Stomach (tissue), 4 donors: Measurements from ENCODE around the gene OSBPL2.

ENCODE experiments used
- EP300 ChIP-seq: sonication (generic); formaldehyde crosslinking; IDR thresholded peaks from one replicate; pipeline ENCODE4 v1.6.1; 2017; ENCODE audit warnings: antibody characterized with exemption
- POLR2A ChIP-seq, 4 donors: fragments of 450-650 bp; IDR thresholded peaks; one replicate each; pipeline ENCODE4 v1.6.1; 2016; ENCODE audit warnings: antibody characterized with exemption in 4 of 4, control low read depth in 2 of 4, mild to moderate bottlenecking in 1 of 4, moderate library complexity in 1 of 4
- TF ChIP-seq, protein P1 (sequence below), 7 experiments: fragments of 450-650 bp in 4 of 7; fragments of 200-600 bp in 3 of 7; sonication (generic) in 3 of 7; IDR thresholded peaks; one replicate each; pipeline ENCODE4 v1.5.1; 2016 to 2019; ENCODE audit warnings: antibody characterized with exemption in 7 of 7, control low read depth in 2 of 7, mild to moderate bottlenecking in 1 of 7

DNA sequence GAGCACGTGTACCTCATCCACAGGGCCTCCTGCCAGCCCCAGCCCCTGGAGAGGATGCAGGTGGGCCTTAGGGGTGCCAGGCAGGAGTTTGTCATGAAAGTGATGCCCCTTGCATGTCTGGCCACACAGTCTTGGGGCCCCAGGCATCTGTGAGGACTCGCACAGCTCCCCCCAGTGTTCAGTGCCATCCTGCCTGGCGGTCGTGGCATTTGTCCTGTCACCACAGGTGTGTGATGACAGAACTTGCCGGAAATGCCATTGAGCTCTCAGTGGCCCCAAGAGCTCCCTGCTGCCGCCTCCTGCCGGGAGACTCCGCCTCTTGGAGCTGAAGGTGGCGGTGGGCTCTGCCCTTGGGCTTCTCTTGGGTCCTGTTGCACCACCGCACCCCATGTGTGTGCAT, 33.9 kb downstream of the OSBPL2 start:
- no peak for TF ChIP-seq POLR2A (IDR thresholded peaks at IDR 0.05)
- TF ChIP-seq, protein P1, sequence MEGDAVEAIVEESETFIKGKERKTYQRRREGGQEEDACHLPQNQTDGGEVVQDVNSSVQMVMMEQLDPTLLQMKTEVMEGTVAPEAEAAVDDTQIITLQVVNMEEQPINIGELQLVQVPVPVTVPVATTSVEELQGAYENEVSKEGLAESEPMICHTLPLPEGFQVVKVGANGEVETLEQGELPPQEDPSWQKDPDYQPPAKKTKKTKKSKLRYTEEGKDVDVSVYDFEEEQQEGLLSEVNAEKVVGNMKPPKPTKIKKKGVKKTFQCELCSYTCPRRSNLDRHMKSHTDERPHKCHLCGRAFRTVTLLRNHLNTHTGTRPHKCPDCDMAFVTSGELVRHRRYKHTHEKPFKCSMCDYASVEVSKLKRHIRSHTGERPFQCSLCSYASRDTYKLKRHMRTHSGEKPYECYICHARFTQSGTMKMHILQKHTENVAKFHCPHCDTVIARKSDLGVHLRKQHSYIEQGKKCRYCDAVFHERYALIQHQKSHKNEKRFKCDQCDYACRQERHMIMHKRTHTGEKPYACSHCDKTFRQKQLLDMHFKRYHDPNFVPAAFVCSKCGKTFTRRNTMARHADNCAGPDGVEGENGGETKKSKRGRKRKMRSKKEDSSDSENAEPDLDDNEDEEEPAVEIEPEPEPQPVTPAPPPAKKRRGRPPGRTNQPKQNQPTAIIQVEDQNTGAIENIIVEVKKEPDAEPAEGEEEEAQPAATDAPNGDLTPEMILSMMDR (IDR thresholded peaks at IDR 0.05) = no peak
- no peak for TF ChIP-seq EP300
